ENCODE measurements around the gene PLCH1. TPM values are rescaled to one million over a fixed set of nuclear protein-coding genes. Genes with fewer than 3 reads are reported as not detected.

Gene PLCH1
- total and polyA plus RNA-seq, 10 of the 15 experiments (the other 5 are each of a cell fraction or from before 2014, with no cell fraction given), result 0.03 to 0.22 (median 0.04) TPM; not detected in 5

DNA sequence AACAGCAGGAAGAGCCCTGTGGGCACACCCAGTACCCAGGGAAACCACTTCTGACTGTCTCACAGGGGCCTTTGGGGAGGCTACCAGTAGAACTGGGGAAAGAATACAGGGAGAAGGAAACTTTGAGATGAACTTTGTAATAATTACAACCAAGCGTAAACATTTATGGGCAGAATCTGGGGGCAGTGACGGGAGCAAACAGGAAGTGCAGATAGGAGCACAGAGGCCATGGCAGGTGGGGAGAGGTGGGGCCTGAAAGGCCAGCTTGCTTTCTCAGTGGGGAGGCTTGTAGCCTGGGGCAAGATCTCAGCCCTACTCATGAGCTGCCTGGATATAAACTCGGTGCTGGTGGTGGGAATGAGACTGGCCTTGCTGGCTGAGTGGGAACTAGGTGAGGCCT lies 209.8 kb downstream of the PLCH1 start:
- in situ Hi-C loops (cut with MboI) (no loop called here), intact Hi-C loops (cut with micrococcal nuclease; ENCODE audit: unreplicated experiment) (no loop called here)
- Histone ChIP-seq H3K4me1 (ENCODE audit: control insufficient read depth, insufficient read depth, low read length) (no peaks in the 10 kb centered on the region), H4K20me1 (ENCODE audit: control insufficient read depth, insufficient read depth) (no peaks in the 10 kb centered on the region), H3K27me3 (replicated peaks in 1 of 2; ENCODE audit: control insufficient read depth in 2 of 2, insufficient read depth in 2 of 2, low read length in 1 of 2) (no peaks in the 10 kb centered on the region), H3K79me2 (ENCODE audit: control insufficient read depth, insufficient read depth, low read length) (no peaks in the 10 kb centered on the region), H3K9ac (ENCODE audit: control insufficient read depth, insufficient read depth, low read length) (no peak overlapping the region), H2AFZ (ENCODE audit: control insufficient read depth, low read depth, low read length) (no peak overlapping the region), H3K36me3 (ENCODE audit: control insufficient read depth in 2 of 2, insufficient read depth in 2 of 2, low read length in 1 of 2) (no peaks in the 10 kb centered on the region), H3K9me3 (replicated peaks; ENCODE audit: control insufficient read depth, insufficient read depth, low read length) (no peaks in the 10 kb centered on the region), H3K4me3 (no peak overlapping the region), H3K4me2 (ENCODE audit: control insufficient read depth, insufficient read depth) (no peak overlapping the region), H3K27ac (ENCODE audit: control insufficient read depth, insufficient read depth) (no peak overlapping the region)
- TF ChIP-seq JUND (IDR thresholded peaks at IDR 0.05; ENCODE audit: low read depth, low read length) (no peak), NR2F1 (conservative IDR thresholded peaks at IDR 0.05) (no peak), RFX5 (IDR thresholded peaks at IDR 0.05; ENCODE audit: low read depth, low read length) (no peak), KLF5 (IDR thresholded peaks at IDR 0.05; ENCODE audit: partially characterized antibody) (no peak), NRF1 (conservative IDR thresholded peaks at IDR 0.05; ENCODE audit: low read depth, low read length) (no peak), NBN (IDR thresholded peaks at IDR 0.05) (no peak)
- TF ChIP-seq, protein P1, sequence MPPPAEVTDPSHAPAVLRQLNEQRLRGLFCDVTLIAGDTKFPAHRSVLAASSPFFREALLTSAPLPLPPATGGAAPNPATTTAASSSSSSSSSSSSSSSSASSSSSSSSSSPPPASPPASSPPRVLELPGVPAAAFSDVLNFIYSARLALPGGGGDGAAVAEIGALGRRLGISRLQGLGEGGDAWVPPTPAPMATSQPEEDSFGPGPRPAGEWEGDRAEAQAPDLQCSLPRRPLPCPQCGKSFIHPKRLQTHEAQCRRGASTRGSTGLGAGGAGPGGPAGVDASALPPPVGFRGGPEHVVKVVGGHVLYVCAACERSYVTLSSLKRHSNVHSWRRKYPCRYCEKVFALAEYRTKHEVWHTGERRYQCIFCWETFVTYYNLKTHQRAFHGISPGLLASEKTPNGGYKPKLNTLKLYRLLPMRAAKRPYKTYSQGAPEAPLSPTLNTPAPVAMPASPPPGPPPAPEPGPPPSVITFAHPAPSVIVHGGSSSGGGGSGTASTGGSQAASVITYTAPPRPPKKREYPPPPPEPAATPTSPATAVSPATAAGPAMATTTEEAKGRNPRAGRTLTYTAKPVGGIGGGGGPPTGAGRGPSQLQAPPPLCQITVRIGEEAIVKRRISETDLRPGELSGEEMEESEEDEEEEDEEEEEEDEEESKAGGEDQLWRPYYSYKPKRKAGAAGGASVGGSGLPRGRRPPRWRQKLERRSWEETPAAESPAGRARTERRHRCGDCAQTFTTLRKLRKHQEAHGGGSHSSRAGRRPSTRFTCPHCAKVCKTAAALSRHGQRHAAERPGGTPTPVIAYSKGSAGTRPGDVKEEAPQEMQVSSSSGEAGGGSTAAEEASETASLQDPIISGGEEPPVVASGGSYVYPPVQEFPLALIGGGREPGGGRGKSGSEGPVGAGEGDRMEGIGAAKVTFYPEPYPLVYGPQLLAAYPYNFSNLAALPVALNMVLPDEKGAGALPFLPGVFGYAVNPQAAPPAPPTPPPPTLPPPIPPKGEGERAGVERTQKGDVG (CRISPR knock-in tag; IDR thresholded peaks at IDR 0.05), result no peak
- 48% methylated on average over 3 of the region's 3 CpGs for WGBS (ENCODE audit: insufficient coverage, insufficient replicate concordance, low lambda C conversion rate, missing lambda C conversion rate)
- ChIA-PET SMC1A (ENCODE audit: uncharacterized antibody, unreplicated experiment) (interaction anchor here (0.7 kb wide), 1 partner anchor 578 kb away, joined by 3 read pairs; no protein-coding TSS in a partner anchor), RAD21 (ENCODE audit: unreplicated experiment) (no interaction called here), CTCF (no interaction called here), POLR2A (no interaction called here)
- no peak for FAIRE-seq
- ATAC-seq, result no peak
- DNase-seq (ENCODE audit: low read depth, low spot score), result no peak
- BruUV-seq (replicated peaks), result no TSS peak
